Measurements from ENCODE around the gene GMDS.

GMDS gene

DNA sequence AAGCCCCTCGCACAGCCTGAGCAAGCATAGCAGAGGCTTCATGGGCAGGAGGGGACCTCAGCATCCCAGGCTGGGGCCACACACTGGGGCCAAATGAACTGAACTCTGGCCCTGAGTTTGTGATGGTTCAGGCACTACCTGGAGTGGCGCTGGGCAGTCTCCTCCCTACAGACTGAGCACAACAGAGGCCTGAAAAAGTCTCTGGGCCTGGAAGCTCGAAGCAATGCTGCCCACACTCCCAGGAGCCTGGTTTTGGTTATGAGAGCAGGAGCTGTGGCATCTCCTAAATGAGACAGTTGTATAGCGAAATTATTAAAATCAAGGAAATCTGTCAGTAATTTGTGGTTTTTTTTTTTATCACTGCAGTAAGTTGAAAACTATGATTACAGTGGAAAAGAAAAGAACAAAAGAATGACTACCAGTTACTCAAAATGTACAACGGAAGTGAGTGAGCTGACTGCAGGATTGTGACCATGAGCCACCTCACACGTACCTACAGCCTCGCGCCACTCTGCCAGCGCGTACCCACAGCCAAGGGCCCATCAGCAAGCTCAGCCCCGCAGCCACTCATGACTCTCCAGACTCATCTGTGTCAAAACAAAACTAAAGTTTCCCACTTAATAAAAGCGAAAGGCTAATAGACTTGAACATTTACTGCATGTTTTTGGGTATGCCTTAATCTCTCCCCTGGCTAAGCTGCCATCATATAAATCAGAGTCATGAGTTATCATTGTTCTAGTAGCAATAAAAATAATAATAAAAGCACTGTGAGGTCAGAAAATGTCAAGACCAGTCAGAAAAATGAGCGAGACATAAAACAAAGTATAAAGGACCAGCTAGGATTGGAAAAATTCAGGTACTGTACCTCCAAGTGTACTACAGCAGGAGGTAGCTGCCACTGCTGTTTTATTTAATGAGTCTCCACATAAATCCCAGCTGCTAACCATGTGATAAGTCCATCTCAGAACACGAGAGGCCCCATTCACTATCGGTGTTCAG, 458.7 kb downstream of the GMDS start:
- DNase-seq: no peak

- no peak for DNase-seq
Observed at GRCh38 chr6:1784422-1784884, 461.0 kb downstream of the GMDS start.

GRCh38 chr6:1781817-1782184, 463.6 kb downstream of the GMDS start:
- DNase-seq: no peak

DNA sequence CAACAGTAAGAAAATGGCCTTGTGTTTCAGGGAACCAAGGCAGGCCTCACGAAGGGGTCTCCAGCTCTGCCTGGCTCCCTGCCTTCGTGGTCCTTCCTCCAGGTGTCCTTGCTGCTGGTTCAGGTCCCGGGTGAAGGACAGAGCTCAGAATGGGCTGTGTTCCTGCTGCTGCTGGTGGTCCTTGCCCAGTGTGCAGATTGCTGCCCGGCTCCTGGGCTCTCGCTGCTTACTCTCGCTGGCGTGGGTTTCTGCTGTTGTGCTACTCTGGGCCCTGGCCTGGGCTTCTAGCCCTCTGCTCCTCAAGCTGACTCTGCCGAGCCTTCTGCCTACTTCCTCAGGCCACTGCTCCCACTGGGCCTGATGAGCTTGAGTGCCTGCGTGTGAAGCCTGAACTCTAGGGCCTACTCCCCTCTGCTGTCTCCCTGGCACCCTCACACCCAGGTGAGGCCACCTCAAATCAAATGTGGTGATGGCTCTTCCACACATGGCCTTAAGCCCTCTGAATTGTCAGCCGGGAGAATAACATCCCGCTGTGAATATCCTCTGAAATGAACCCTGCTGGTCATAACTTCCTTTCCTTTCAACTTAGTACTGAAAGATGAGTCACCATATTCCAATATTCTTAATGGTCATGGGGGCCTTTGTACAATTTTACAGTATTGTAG, 464.1 kb downstream of the GMDS start:
- no peak for DNase-seq

- no peak for DNase-seq
Observed at GRCh38 chr6:1780251-1780867, 465.0 kb downstream of the GMDS start.

DNA sequence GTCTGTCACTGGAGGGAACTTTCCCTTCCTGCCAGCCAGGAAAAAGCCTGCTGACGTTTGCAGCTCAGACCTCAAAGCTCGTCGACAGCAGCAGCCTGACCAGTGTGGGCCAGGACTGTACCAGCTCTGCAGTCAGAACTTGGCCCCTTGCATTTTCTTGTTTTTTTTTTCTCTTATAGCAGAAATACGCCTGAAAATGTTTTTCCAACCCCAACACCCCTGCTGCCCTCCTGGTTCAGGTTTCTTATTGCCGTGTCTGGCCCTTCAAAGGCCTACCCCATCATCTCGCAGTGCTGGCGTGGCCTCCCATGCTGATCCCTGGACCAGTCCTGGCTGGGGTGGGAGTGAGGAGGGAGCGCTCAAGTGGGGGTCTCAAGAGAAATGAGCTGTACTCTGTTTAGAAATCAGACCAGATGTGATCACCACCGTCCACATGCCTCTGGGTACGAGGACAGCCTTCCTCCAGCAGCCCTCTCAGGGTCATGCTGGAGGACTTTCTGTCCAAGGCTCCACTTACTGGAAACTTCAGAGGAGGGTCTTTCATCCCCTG, 466.6 kb downstream of the GMDS start:
- DNase-seq: no peak

- no peak for DNase-seq
Observed at GRCh38 chr6:1777921-1778685, 467.3 kb downstream of the GMDS start.

DNA sequence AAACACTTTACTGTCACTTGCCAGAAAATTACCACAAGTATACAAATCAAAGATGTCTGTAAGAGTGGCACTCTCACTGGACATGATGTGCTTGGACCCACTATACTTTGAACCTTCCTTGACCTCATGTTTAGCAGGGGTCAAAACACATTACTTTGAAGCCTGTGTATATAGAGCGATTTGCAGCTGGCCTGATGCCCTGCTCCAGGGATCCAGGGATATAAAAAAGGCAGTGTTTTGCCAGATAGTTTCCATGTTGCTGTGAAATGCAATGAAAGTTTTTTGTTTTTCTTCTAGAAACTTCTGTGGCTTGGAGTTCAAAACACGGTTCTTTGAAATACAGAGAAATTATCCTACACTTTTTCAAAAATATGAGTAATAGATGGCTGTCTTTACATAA, 470.0 kb downstream of the GMDS start:
- DNase-seq: no peak

DNA sequence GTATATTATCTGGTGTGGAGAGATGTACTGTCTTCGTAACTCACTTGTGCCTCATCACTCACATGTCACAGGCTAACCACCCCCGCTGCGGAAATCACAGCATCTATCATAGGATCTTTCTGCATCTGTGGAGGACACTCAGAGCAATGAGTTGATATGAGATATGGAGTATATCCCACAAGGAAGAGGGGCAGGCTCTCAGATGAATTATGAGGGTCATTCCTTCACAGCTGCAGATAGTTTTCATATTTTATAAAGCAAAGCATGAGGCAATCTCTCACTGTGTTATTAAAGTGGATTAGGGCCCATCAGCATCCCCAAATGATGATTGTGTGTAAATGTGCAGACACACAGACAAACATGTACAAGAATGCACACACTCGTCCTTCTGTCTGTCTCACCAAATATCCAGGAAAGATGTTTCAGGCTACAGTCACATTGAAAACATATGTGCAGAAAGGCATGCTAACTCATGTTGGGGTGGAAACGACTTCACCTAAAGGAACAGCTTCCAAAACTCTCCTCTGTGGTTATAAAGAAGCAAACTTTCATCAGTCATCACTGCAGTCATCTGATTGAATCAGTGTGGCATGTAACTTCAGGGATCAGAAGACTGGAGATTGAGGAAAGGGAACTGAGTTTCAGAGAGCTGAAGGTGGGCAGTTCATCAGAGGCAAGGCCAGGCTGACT, 471.0 kb downstream of the GMDS start:
- no peak for DNase-seq

- DNase-seq: no peak
Observed at GRCh38 chr6:1773700-1774099, 471.7 kb downstream of the GMDS start.

- no peak for DNase-seq
Observed at GRCh38 chr6:1770968-1771723, 474.3 kb downstream of the GMDS start.

DNA sequence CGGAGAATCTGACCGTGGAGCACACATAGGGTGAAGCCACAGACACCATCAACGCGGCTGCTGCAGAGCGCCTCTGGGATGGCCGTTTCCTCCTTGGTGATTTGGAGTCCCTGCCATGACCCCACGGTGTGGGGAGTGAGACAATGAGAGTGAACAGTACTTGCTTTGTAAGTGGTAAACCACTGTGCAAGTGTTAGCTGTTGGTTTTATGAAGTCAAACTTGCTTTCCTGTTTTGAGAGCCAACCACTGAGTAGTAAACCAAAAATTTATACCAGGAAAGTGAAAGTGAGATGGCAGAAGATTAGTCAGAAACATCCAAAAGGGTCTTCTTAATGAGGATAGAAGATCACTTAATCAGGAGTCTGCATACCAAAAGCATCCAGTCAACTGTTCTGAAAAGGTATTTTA, 475.0 kb downstream of the GMDS start:
- no peak for DNase-seq

- no peak for DNase-seq
Observed at GRCh38 chr6:1767481-1768246, 477.7 kb downstream of the GMDS start.

GRCh38 chr6:1766654-1767053, 478.8 kb downstream of the GMDS start:
- no peak for DNase-seq

DNA sequence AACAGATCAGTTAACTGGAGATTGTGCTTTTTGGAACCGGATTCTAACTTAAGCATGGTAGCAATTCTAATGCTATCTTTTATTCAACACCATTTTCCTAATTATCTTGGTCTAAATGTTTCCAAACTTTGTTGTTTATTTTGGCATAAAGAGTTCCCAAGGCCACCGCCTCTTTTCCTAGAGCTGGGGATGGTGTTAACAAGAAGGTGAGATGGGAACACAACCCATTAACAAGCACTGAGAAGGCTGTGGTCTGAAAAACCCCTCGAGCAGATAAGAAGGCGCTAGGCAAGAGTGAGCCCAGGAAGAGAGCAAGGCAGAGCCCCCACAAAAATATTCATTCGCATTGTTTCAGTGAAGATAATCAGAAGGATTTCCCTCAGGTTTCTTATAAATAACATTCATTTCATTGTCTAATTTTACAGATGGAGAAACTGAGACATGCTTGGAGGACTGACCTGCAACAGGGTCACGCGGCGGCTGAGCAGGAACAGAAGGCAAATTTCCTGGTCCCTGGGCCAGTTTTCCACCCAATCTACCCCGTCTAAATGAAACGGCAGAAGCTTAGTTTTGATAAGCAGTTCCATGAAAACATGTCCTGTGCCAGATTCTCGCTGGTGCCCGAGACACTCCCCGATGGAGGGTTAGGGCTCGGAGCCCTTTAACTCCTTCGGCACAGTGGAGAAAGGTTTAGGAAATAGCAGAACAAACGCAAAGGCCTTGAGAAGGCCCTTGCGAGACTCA, 480.1 kb downstream of the GMDS start:
- DNase-seq: no peak

- no peak for DNase-seq
Observed at GRCh38 chr6:1764397-1764987, 480.9 kb downstream of the GMDS start.

DNA sequence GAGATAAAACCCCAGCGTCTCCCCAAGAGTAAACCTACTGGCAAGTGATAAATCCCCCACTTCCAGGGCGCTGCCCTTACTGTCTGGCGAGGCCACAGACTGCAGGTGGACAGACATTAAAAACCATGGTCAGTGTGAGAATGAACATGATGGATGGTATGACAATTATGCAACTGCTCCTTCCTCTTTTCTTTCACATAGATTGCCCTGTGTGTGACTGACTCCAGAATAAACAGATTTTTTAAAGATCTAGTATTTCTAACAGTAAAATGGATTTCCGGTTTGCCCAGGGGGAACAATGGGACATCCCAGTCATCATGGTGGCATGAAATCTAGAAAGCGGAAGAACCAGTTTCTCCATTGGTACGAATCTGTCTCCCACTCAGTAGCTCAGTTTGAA, 482.0 kb downstream of the GMDS start:
- DNase-seq: peak; percentile 23

DNA sequence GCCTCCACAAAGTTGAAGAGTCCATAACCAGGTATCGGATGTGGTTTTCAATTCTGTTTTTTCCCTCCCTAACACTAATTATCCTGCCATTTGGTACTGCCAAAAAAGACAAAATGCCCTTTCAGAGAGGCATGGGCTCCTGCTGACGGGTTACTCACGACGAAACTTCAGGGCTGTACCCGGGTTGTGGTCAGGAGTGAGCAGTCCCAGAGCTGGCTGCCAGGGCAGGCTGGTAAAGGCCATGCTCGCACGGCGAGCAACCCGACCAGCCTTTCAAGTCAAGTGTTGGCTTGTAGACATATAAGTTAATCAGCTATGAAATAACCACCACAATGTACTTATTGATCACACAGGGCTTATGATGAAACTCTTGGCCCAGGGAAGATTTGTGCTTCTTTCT, 483.2 kb downstream of the GMDS start:
- no peak for DNase-seq

GRCh38 chr6:1761477-1761877, 483.9 kb downstream of the GMDS start:
- DNase-seq: no peak
